A549 (cell line): ENCODE data around the gene SMU1.

Experiments
- CEBPB ChIP-seq, 2 experiments: fragments of >200 bp in 1 of 2; sonication (Bioruptor Twin) in 1 of 2; formaldehyde crosslinking in 1 of 2; IDR thresholded peaks; 2 replicates each; pipeline ENCODE4 v1.6.1; 2012 to 2016
- ESRRA ChIP-seq: fragments of 150-350 bp; IDR thresholded peaks from 2 replicates; pipeline ENCODE4 v1.6.1; 2014; ENCODE audit warnings: mild to moderate bottlenecking, low read length, borderline replicate concordance
- FOSL2 ChIP-seq, 2 experiments: fragments of 450-650 bp in 1 of 2; fragments of >200 bp in 1 of 2; sonication (Bioruptor Twin) in 1 of 2; formaldehyde crosslinking; IDR thresholded peaks; 2 replicates each; pipeline versions ENCODE4 v1.5.0 to v1.6.1; 2016 to 2020; ENCODE audit warnings: mild to moderate bottlenecking in 1 of 2, moderate library complexity in 1 of 2
- KDM1A ChIP-seq: fragments of 200-600 bp; sonication (generic); IDR thresholded peaks from 2 replicates; pipeline ENCODE4 v1.6.1; 2016; ENCODE audit warnings: low read depth, mild to moderate bottlenecking
- MAFK ChIP-seq: fragments of 450-650 bp; IDR thresholded peaks from 2 replicates; pipeline ENCODE4 v1.6.1; 2014; ENCODE audit not compliant: partially characterized antibody
- POLR2A ChIP-seq: IDR thresholded peaks from 2 replicates; pipeline ENCODE4 v1.6.1; 2012; ENCODE audit warnings: mild to moderate bottlenecking, low read length
- POLR2AphosphoS2 ChIP-seq: conservative IDR thresholded peaks from 2 replicates; pipeline ENCODE4 v1.6.1; 2012; ENCODE audit warnings: low read length, improper control_type of control experiment, inconsistent platforms
- RAD21 ChIP-seq, 2 experiments: fragments of >200 bp in 1 of 2; sonication (Bioruptor Twin) in 1 of 2; formaldehyde crosslinking in 1 of 2; IDR thresholded peaks in 1 of 2; conservative IDR thresholded peaks in 1 of 2; 2 replicates in 1 of 2; 3 replicates in 1 of 2; pipeline ENCODE4 v1.6.1; 2012 to 2018; ENCODE audit warnings: inconsistent platforms in 1 of 2
- SMC3 ChIP-seq: fragments of >200 bp; sonication (Bioruptor Twin); formaldehyde crosslinking; IDR thresholded peaks from 3 replicates; pipeline ENCODE4 v1.6.1; 2018; ENCODE audit warnings: inconsistent platforms
- TF ChIP-seq, protein P1 (sequence below): fragments of 250-450 bp; sonication (Bioruptor Pico); IDR thresholded peaks from 2 replicates; pipeline ENCODE4 v1.5.0; 2021; ENCODE audit warnings: mild to moderate bottlenecking, moderate library complexity, borderline replicate concordance
- TF ChIP-seq, protein P2 (sequence below): fragments of >200 bp; sonication (Bioruptor Twin); formaldehyde crosslinking; IDR thresholded peaks from 3 replicates; pipeline ENCODE4 v1.5.1; 2016

DNA sequence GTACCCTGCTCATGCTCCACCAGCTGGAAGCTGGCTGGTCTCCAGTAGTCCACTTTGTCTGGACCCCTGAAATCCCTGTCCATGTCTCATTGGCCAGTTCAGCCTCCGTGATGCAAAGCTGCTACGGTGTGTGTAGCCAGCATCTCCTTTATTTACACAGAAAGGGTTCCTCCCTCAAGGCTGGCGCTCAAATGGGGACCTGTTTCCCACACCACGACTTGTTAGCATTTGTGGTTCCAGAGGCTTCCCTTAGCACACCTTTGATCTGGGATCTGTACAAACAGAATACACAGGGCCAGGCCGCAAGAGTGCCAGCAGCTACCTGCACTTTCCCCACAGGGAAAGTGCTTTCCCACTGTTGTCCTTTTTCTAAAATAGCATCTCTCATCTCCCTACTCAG, 5.7 kb upstream of the SMU1 start:
- no peak for TF ChIP-seq MAFK
- TF ChIP-seq, protein P1, sequence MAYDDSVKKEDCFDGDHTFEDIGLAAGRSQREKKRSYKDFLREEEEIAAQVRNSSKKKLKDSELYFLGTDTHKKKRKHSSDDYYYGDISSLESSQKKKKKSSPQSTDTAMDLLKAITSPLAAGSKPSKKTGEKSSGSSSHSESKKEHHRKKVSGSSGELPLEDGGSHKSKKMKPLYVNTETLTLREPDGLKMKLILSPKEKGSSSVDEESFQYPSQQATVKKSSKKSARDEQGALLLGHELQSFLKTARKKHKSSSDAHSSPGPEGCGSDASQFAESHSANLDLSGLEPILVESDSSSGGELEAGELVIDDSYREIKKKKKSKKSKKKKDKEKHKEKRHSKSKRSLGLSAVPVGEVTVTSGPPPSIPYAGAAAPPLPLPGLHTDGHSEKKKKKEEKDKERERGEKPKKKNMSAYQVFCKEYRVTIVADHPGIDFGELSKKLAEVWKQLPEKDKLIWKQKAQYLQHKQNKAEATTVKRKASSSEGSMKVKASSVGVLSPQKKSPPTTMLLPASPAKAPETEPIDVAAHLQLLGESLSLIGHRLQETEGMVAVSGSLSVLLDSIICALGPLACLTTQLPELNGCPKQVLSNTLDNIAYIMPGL (CRISPR knock-in tag): no peak
- TF ChIP-seq SMC3: no peak
- no peak for TF ChIP-seq FOSL2 (IDR thresholded peaks at IDR 0.05)
- no peak for TF ChIP-seq FOSL2 (CRISPR knock-in tag; IDR thresholded peaks at IDR 0.05)
- TF ChIP-seq RAD21 (conservative IDR thresholded peaks at IDR 0.05 in 1 of 2, IDR thresholded peaks at IDR 0.05 in 1 of 2): no peak
- TF ChIP-seq, protein P2, sequence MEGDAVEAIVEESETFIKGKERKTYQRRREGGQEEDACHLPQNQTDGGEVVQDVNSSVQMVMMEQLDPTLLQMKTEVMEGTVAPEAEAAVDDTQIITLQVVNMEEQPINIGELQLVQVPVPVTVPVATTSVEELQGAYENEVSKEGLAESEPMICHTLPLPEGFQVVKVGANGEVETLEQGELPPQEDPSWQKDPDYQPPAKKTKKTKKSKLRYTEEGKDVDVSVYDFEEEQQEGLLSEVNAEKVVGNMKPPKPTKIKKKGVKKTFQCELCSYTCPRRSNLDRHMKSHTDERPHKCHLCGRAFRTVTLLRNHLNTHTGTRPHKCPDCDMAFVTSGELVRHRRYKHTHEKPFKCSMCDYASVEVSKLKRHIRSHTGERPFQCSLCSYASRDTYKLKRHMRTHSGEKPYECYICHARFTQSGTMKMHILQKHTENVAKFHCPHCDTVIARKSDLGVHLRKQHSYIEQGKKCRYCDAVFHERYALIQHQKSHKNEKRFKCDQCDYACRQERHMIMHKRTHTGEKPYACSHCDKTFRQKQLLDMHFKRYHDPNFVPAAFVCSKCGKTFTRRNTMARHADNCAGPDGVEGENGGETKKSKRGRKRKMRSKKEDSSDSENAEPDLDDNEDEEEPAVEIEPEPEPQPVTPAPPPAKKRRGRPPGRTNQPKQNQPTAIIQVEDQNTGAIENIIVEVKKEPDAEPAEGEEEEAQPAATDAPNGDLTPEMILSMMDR: no peak
- TF ChIP-seq POLR2A: no peak
- TF ChIP-seq POLR2AphosphoS2: no peak
- TF ChIP-seq CEBPB (IDR thresholded peaks at IDR 0.05): no peak
- TF ChIP-seq ESRRA: no peak
- no peak for TF ChIP-seq KDM1A
